D341Med (cell line): ENCODE data around the gene POMGNT2.

Experiments
- DNase-seq: peaks from one replicate; pipeline ENCODE4 v3.0.0; 2012; ENCODE audit warnings: low spot score

The POMGNT2 gene

GRCh38 chr3:43043793-43044192 is 62.1 kb downstream of the POMGNT2 start:
- DNase-seq: no peak

- DNase-seq: no peak
These were observed 62.7 kb downstream of the POMGNT2 start for GRCh38 chr3:43043071-43043766.

DNA sequence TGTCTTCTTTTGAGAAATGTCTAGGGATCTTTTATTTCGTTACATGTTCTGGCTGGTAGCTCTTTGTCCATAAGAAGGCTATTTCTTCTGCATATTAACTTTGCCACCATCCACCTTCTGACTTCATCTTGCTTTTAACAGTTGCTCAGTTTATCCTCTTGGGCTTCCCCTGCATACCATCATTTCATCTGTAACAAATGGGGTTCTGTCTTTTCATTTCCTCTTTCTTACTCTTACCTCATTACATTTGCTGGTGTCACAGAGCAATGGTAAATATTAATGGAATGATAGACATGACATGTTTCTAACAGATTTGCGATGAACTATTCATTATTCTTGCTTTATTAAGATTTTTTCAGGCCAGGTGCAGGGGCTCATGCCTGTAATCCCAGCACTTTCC is 64.4 kb downstream of the POMGNT2 start:
- DNase-seq: no peak

GRCh38 chr3:43038010-43038409 is 67.9 kb downstream of the POMGNT2 start:
- DNase-seq: no peak

- no peak for DNase-seq
These were observed 69.1 kb downstream of the POMGNT2 start for GRCh38 chr3:43036621-43037423.

DNA sequence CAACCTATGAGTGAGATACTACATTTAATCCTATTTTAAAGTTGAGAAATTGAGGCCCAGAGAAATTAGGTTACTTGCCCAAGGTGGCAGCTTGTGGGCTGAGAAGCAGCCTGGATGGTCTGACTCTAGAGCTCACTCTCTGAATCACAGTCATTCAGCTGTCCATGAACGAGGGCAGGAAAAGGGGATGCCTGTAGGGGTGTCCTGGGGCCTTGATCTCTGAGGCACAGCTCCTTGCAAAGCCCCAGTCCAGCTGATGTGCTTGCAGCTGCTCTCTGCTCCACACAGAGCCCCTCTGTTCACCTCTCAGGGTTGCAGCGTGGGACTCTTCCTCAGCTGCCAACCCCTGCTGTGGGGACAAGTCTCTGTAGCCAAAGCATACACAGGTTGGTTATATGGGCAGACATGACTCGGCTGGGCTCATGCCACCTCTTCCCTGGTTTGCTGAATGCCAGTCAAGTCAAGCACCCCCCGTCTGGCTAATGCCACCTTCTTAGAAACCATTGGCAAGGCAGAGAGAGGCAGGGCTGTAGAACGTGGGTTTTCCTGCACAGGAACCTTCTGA is 70.0 kb downstream of the POMGNT2 start:
- no peak for DNase-seq

GRCh38 chr3:43034911-43035310 is 71.0 kb downstream of the POMGNT2 start:
- no peak for DNase-seq

DNA sequence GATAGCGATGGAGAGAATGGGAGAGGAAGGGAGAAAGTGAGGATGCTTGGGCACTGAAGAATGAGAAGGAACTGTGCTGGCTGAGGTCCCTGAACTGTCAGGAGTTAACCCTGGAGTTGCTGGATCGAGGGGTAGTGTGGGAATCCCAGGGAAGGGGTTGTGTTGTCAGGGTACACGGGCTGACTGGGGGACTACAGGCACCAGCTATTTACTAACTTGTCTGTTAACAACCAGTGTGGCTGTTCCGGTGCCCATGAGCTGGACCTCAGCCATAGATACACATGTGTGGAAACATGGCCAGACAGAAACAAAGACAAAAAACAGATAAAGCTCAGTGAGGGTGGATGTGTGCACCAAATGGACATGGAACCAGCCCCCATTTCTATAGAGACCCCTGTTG is 71.7 kb downstream of the POMGNT2 start:
- no peak for DNase-seq

DNA sequence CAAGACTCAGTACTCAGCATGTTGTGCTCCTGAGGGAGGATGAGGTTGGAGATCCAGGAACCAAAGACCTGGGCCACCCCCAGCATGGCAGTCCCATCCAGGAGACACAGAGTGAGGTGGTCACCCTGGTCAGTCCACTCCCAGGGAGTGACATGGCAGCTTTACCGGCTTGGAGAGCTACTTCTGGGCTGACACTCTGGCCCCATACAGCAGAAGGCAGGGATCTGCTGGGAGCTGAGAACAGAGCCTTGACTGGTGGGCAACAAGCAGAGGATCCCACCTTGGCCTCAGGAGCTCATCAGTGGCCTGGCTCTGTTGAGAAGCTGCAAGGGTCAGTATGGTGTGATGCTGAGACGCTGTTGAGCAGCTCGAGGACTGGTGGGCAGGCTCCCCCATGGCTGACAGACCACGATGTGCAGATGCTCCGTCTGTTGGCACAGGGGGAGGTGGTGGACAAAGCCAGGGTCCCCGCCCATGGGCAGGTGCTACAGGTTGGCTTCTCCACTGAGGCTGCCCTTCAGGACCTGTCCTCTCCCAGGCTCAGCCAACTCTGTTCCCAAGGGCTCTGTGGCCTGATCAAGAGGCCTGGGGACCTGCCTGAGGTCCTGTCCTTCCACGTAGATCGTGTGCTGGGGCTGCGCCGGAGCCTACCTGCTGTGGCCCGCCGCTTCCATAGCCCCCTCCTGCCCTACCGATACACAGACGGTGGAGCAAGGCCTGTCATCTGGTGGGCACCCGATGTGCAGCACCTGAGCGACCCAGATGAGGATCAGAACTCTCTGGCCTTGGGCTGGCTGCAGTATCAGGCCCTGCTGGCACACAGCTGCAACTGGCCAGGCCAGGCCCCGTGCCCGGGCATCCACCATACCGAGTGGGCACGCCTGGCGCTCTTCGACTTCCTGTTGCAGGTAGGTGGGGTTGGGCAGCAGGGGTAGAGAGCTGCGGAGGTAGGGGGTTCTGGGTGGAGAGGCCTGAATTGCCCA is 72.9 kb downstream of the POMGNT2 start:
- DNase-seq: no peak

DNA sequence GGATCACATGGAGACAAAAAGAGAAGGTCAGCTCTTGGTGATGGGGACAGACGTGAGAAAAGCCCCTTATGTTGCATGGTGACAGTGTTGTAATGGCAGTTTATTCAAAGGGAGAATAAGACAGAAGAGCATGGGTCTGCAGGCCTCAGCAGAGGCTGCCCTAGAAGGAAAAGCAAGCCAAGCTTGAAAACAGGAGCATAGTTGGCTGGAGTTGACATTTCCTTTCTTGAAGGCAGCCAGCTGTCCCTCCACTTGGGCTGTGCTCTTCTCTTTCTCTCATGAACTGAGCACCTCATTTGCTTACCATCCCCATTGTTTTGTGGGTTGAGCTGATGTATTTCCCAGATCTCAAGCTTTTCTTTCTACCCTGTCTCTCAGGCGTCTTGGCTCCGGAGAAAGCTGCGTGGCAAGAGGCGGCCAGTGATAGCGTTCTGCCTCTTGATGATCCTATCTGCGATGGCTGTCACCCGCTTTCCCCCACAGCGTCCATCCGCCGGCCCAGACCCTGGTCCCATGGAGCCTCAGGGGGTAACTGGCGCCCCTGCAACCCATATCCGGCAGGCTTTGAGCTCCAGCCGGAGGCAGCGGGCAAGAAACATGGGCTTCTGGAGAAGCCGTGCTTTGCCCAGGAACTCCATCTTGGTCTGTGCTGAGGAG is 73.9 kb downstream of the POMGNT2 start:
- no peak for DNase-seq

DNA sequence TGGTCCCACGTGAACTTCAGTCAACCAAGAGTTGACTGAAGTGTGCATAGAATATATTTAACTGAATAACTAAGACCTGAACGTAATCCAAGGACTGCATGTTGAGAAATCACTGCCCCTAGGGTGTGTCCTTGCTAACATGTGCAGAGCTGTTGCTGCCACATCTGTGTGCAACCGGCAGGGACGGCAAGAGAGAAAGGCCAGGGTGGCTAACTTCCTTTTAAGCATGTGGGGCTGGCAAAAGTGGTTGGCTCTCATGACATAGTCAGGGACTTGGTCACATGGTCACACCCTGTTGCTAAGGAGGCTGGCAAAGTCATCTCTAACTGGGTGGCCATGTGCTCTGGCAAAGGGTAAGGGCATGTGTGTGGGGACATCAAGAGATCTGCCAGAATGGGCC is 74.4 kb downstream of the POMGNT2 start:
- no peak for DNase-seq

- DNase-seq: no peak
These were observed 75.5 kb downstream of the POMGNT2 start for GRCh38 chr3:43030162-43030935.
